Panc1 (cell line): ENCODE data around the gene SBK2. TPM values are rescaled to one million over a fixed set of nuclear protein-coding genes. Genes with fewer than 3 reads are reported as not detected.

ENCODE experiments used
- ATAC-seq: fragments of 200-7000 bp; cut with Tn5 transposase; 2 replicates; pipeline ENCODE4 v1.9.1; 2020; ENCODE audit warnings: mild to moderate bottlenecking, moderate library complexity
- BruUV-seq: library from RNA; stranded (reverse); fragments of 400-500 nt; replicated peaks from 2 replicates; lab custom pipeline; 2021; lab: Mats Ljungman, UMichigan
- CTCF ChIA-PET: fragments of 300-600 bp; sonication (Branson Sonifier 250); formaldehyde crosslinking; loops from one replicate; lab custom pipeline; 2022; ENCODE audit warnings: antibody characterized with exemption; lab: Charles Lee
- POLR2A ChIA-PET: fragments of 300-600 bp; sonication (Branson Sonifier 250); formaldehyde crosslinking; loops from one replicate; lab custom pipeline; 2022; ENCODE audit warnings: antibody characterized with exemption; lab: Charles Lee
- DNase-seq: peaks from one replicate; pipeline ENCODE4 v3.0.0-alpha.2; 2010; ENCODE audit warnings: low read depth, low spot score
- H3K27ac ChIP-seq: 2 replicates; pipeline ENCODE4 v1.5.1; 2011; ENCODE audit warnings: mild to moderate bottlenecking, low read length, inconsistent platforms
- H3K27me3 ChIP-seq: fragments of 200-500 bp; sonication (Bioruptor generic); 2 replicates; pipeline ENCODE4 v1.6.0; 2014; ENCODE audit warnings: low read length, inconsistent platforms; ENCODE audit not compliant: control insufficient read depth, insufficient read depth
- H3K36me3 ChIP-seq: fragments of 200-500 bp; sonication (Bioruptor generic); 2 replicates; pipeline ENCODE4 v1.5.1; 2014; ENCODE audit warnings: inconsistent platforms, mild to moderate bottlenecking, low read length, moderate library complexity; ENCODE audit not compliant: control insufficient read depth, insufficient read depth
- H3K4me1 ChIP-seq: 2 replicates; pipeline ENCODE4 v1.5.1; 2011; ENCODE audit warnings: inconsistent platforms, mild to moderate bottlenecking, low read length, moderate library complexity; ENCODE audit not compliant: control insufficient read depth, insufficient read depth
- H3K4me3 ChIP-seq, 2 experiments: 2 replicates each; pipeline ENCODE4 v1.5.1; 2011 to 2012; ENCODE audit warnings: low read depth in 2 of 2, low read length in 2 of 2, mild to moderate bottlenecking in 2 of 2, inconsistent platforms in 1 of 2, moderate library complexity in 1 of 2
- H3K9me3 ChIP-seq: fragments of 200-500 bp; sonication (Bioruptor generic); 2 replicates; pipeline ENCODE4 v1.5.1; 2014; ENCODE audit warnings: low read depth, mild to moderate bottlenecking, inconsistent platforms, low read length, moderate library complexity; ENCODE audit not compliant: control insufficient read depth, insufficient read depth
- POLR2AphosphoS5 ChIP-seq: IDR thresholded peaks from 2 replicates; pipeline ENCODE4 v1.6.1; 2012; ENCODE audit warnings: mild to moderate bottlenecking, low read depth, low read length, moderate library complexity
- SIN3A ChIP-seq: IDR thresholded peaks from 2 replicates; pipeline ENCODE4 v1.6.1; 2012; ENCODE audit warnings: low read depth, mild to moderate bottlenecking, low read length, moderate library complexity, borderline replicate concordance; ENCODE audit not compliant: insufficient read depth
- TCF7L2 ChIP-seq: IDR thresholded peaks from 2 replicates; pipeline ENCODE4 v1.6.1; 2011; ENCODE audit warnings: mild to moderate bottlenecking, low read depth, low read length, inconsistent platforms
- in situ Hi-C: cut with HindIII; loops from 2 replicates; pipeline ENCODE4 v1.10.0; 2016; ENCODE audit warnings: low sequenced_read_pairs, low pct_unique_long_range_greater_than_20kb
- intact Hi-C: fragments of 100-400 bp; cut with micrococcal nuclease; formaldehyde crosslinking; loops from one replicate; pipeline ENCODE4 v1.10.0; 2022; ENCODE audit not compliant: unreplicated experiment
- total RNA-seq: library from RNA; stranded (reverse); gene quantifications from one replicate; pipeline ENCODE4 v1.2.1, GENCODE V29; 2021; ENCODE audit not compliant: unreplicated experiment
- TF ChIP-seq, protein P1 (sequence below): fragments of 450-650 bp; IDR thresholded peaks from 2 replicates; pipeline ENCODE4 v1.5.1; 2017; ENCODE audit warnings: mild to moderate bottlenecking
- TF ChIP-seq, protein P2 (sequence below), 2 experiments: IDR thresholded peaks; 2 replicates each; pipeline ENCODE4 v1.6.1; 2011 to 2012; ENCODE audit warnings: low read depth in 2 of 2, control low read depth in 1 of 2, low read length in 1 of 2, mild to moderate bottlenecking in 1 of 2, moderate library complexity in 1 of 2; ENCODE audit not compliant: insufficient read depth in 1 of 2

The SBK2 gene
- total RNA-seq, 1 experiment from 2014 or later: 0.69 TPM

DNA sequence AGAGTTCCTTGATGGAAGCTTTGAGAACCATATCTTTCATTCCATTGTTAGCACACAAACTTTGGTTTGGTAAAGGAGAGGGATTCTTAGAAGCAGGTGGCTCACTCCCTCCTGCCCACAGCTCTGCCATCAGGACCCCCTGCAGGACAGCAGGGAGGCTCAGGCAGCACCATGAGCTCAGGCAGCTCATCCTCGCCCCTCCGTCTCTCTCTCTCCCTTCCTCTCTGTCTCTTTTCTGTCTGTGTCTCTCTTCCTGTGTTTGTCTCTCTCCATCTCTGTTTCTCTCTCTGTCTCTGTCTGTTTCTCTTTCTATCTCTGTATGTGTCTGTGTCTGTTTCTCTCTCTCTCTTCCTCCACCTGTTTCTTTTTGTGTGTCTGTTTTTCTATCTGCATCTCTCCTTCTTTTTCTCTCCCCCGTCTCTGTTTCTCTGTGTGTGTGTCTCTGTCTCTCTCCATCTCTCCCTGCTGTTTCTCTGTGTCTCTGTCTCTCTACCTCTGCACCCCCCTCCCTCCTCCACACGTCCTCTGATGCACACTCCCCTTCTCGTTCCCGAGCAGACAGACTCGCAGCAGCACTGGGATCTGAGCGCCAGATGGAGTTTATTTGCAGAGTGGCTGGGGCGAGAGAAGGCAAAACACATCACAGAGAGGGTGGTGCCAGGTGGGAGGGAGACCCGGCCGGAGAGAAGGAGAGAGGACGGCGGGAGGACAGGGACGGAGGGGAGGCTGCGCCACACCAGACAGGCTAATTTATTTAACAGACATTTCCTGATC, 8.7 kb downstream of the SBK2 start:
- ChIA-PET CTCF (no interaction called here), POLR2A (interaction anchor here (0.5 kb wide), 1 partner anchor 96 kb away, joined by 4 read pairs; the partner anchor contains the start of gene ZNF784)
- no peak for TF ChIP-seq SIN3A
- no peak for TF ChIP-seq TCF7L2
- TF ChIP-seq, protein P1, sequence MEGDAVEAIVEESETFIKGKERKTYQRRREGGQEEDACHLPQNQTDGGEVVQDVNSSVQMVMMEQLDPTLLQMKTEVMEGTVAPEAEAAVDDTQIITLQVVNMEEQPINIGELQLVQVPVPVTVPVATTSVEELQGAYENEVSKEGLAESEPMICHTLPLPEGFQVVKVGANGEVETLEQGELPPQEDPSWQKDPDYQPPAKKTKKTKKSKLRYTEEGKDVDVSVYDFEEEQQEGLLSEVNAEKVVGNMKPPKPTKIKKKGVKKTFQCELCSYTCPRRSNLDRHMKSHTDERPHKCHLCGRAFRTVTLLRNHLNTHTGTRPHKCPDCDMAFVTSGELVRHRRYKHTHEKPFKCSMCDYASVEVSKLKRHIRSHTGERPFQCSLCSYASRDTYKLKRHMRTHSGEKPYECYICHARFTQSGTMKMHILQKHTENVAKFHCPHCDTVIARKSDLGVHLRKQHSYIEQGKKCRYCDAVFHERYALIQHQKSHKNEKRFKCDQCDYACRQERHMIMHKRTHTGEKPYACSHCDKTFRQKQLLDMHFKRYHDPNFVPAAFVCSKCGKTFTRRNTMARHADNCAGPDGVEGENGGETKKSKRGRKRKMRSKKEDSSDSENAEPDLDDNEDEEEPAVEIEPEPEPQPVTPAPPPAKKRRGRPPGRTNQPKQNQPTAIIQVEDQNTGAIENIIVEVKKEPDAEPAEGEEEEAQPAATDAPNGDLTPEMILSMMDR: no peak
- no peak for TF ChIP-seq POLR2AphosphoS5
- TF ChIP-seq, protein P2, sequence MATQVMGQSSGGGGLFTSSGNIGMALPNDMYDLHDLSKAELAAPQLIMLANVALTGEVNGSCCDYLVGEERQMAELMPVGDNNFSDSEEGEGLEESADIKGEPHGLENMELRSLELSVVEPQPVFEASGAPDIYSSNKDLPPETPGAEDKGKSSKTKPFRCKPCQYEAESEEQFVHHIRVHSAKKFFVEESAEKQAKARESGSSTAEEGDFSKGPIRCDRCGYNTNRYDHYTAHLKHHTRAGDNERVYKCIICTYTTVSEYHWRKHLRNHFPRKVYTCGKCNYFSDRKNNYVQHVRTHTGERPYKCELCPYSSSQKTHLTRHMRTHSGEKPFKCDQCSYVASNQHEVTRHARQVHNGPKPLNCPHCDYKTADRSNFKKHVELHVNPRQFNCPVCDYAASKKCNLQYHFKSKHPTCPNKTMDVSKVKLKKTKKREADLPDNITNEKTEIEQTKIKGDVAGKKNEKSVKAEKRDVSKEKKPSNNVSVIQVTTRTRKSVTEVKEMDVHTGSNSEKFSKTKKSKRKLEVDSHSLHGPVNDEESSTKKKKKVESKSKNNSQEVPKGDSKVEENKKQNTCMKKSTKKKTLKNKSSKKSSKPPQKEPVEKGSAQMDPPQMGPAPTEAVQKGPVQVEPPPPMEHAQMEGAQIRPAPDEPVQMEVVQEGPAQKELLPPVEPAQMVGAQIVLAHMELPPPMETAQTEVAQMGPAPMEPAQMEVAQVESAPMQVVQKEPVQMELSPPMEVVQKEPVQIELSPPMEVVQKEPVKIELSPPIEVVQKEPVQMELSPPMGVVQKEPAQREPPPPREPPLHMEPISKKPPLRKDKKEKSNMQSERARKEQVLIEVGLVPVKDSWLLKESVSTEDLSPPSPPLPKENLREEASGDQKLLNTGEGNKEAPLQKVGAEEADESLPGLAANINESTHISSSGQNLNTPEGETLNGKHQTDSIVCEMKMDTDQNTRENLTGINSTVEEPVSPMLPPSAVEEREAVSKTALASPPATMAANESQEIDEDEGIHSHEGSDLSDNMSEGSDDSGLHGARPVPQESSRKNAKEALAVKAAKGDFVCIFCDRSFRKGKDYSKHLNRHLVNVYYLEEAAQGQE (IDR thresholded peaks at IDR 0.05; ENCODE audit: insufficient read depth in 1 of 2, low read depth in 2 of 2, low read length in 1 of 2): no peak
- no TSS peak for BruUV-seq
- H3K27me3 ChIP-seq: no peaks in the 10 kb centered on the region
- H3K4me3 ChIP-seq: no peak overlapping the region
- in situ Hi-C loops (no loop called here), intact Hi-C loops (no loop called here)
- no peak for ATAC-seq
- no peak for DNase-seq
- H3K9me3 ChIP-seq: no peaks in the 10 kb centered on the region
- no peak overlapping the region for H3K27ac ChIP-seq
- H3K4me1 ChIP-seq: peaks cover 20% of the 10 kb centered on the region
- no peaks in the 10 kb centered on the region for H3K36me3 ChIP-seq

DNA sequence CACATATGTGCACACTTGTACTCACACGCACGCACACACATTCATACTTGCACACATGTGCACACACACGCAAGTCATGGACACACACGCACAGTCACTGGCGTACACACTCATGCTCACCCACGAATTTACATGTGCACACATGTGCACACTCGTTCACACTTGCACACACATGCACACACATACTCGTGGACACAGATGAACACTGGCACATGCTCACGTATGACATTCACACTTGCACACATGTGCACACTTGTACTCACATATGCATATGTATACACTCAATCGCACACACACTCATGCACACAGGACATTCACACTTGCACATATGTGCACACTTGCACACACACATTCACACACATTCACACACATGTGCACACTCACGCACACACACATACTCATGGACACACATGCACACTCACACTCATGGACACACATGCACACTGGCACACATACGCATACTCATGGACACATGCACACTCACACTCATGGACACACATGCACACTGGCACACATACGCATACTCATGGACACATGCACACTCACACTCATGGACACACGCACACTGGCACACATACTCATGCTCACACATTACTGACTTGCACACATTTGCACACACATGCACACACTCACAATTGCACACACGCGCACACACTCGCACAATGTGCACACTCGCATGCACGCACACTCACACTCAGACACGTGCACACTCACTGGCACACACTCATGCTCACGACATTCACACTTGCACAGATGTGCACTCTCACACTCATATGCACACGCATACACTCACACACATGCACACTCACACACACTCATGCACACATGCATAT, 9.5 kb downstream of the SBK2 start:
- no peak for ATAC-seq
- CTCF ChIA-PET: no interaction called here
- POLR2A ChIA-PET: interaction anchor here (0.5 kb wide), 1 partner anchor 97 kb away, joined by 4 read pairs; the partner anchor contains the start of gene ZNF784
- in situ Hi-C loops (no loop called here), intact Hi-C loops (no loop called here)
- Histone ChIP-seq H3K4me1 (peaks cover 20% of the 10 kb centered on the region), H3K27me3 (no peaks in the 10 kb centered on the region), H3K36me3 (no peaks in the 10 kb centered on the region), H3K9me3 (no peaks in the 10 kb centered on the region), H3K27ac (no peak overlapping the region), H3K4me3 (no peak overlapping the region)
- DNase-seq: no peak
- no TSS peak for BruUV-seq
- TF ChIP-seq POLR2AphosphoS5 (no peak), TCF7L2 (no peak), SIN3A (no peak)
- TF ChIP-seq, protein P2 (IDR thresholded peaks at IDR 0.05; ENCODE audit: insufficient read depth in 1 of 2, low read depth in 2 of 2, low read length in 1 of 2): no peak
- TF ChIP-seq, protein P1: no peak
